Mammary epithelial cell (primary cell): ENCODE measurements around the gene STK33.

ENCODE experiments used
- CTCF ChIP-seq, 2 donors: IDR thresholded peaks in 1 of 2; conservative IDR thresholded peaks in 1 of 2; 2 replicates each; pipeline ENCODE4 v1.5.1; 2011 to 2012; ENCODE audit warnings: inconsistent platforms in 2 of 2, low read length in 2 of 2, mild to moderate bottlenecking in 2 of 2, control low read depth in 1 of 2, low read depth in 1 of 2; ENCODE audit not compliant: insufficient read depth in 1 of 2; ENCODE audit errors: extremely low read depth in 1 of 2
- EZH2 ChIP-seq: IDR thresholded peaks from 2 replicates; pipeline ENCODE4 v1.6.1; 2012; ENCODE audit warnings: low read length, inconsistent platforms, borderline replicate concordance

GRCh38 chr11:8352876-8353505, 241.0 kb downstream of the STK33 start:
- TF ChIP-seq EZH2 (no peak), CTCF (conservative IDR thresholded peaks at IDR 0.05 in 1 of 2, IDR thresholded peaks at IDR 0.05 in 1 of 2; ENCODE audit: extremely low read depth in 1 of 2, insufficient read depth in 1 of 2, low read depth in 1 of 2, low read length in 2 of 2) (no peak)
